ENCODE results near the gene FOXO3.

Gene FOXO3

DNA sequence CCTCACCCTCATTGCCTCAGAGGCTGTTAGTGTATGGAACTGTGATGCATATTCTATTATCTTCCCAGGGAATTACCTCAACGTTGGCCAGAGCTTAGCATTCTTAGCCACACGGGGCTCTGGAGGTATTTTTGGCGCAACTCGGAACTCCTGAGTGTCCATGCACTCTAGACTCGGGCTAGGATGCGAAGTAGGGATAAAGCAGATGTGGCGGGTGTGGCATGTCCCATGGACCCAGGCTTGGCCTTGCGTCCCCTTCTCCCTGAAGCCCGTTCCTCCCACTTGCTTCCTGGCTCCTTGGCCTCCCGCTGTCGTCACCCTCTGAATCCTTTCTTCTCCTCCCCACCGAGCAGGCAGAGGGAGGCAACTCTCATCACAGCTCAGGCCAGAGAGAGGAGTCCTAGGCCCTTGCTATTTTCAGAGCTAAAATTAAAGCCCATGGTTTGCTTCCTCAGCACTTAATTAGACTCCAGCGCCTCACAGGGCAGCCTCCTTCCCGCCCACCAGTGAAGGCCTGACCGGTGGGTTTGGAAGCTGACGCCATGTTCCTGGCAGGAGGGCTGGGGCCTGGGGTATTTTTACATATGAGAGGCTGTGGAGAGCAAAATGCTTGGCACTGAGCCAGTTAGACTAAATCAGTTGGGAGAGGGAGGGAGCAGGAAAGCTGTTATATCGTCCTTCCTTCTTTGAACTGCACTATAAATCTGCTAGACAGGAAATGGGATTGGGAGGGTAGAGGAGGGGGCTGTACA is 138.7 kb downstream of the FOXO3 start:
- Mint-ChIP-seq H3K27ac (peak overlapping the region; percentile 95), H3K9me3 (peaks cover 36% of the 10 kb centered on the region), H3K27me3 (ENCODE audit: low read depth, poor library complexity) (no peaks in the 10 kb centered on the region), H3K4me3 (no peak overlapping the region), H3K36me3 (ENCODE audit: low read depth) (peaks cover 35% of the 10 kb centered on the region), H3K4me1 (peaks cover 17% of the 10 kb centered on the region)
- DNase-seq = no peak
- TF ChIP-seq, protein P1, sequence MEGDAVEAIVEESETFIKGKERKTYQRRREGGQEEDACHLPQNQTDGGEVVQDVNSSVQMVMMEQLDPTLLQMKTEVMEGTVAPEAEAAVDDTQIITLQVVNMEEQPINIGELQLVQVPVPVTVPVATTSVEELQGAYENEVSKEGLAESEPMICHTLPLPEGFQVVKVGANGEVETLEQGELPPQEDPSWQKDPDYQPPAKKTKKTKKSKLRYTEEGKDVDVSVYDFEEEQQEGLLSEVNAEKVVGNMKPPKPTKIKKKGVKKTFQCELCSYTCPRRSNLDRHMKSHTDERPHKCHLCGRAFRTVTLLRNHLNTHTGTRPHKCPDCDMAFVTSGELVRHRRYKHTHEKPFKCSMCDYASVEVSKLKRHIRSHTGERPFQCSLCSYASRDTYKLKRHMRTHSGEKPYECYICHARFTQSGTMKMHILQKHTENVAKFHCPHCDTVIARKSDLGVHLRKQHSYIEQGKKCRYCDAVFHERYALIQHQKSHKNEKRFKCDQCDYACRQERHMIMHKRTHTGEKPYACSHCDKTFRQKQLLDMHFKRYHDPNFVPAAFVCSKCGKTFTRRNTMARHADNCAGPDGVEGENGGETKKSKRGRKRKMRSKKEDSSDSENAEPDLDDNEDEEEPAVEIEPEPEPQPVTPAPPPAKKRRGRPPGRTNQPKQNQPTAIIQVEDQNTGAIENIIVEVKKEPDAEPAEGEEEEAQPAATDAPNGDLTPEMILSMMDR (IDR thresholded peaks at IDR 0.05) = no peak

DNA sequence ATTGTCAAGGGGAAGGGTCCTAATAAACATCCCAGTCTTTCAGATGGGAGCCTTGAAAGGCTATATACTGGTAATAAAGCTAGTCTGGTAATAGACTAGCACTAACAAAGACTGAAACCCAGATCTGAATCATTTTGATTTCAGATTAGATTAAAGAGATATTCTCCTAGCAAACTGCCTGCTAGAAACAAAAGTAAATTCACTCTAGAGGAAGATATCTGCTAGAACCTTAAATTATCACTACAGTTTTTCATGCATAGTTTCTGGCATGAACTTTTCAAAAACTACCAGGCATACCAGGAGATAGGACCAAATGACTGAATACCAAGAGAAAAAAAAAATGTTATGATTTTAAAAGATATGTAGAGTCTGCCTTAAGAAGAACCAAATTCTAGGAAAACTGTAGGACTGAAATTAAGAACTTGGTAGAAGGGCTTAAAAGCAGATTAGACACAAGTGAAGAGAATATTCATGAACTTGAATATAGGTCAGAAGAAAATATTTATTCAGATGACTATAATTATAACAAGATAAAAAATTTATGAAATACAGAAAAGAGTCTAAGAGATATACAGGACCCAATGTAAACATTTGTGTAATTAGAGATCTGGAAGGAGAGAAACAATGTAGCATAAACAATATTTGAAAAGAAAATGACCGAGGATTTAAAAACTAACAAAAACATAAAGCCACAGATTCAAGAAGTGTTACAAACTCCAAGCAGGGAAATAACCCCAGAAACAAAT is 141.6 kb downstream of the FOXO3 start:
- Mint-ChIP-seq H3K9me3 (peaks cover 42% of the 10 kb centered on the region), H3K4me1 (peaks cover 28% of the 10 kb centered on the region), H3K36me3 (ENCODE audit: low read depth) (peaks cover 45% of the 10 kb centered on the region), H3K4me3 (no peak overlapping the region), H3K27me3 (ENCODE audit: low read depth, poor library complexity) (no peaks in the 10 kb centered on the region), H3K27ac (no peak overlapping the region)
- TF ChIP-seq, protein P1 (IDR thresholded peaks at IDR 0.05) = no peak
- no peak for DNase-seq

DNA sequence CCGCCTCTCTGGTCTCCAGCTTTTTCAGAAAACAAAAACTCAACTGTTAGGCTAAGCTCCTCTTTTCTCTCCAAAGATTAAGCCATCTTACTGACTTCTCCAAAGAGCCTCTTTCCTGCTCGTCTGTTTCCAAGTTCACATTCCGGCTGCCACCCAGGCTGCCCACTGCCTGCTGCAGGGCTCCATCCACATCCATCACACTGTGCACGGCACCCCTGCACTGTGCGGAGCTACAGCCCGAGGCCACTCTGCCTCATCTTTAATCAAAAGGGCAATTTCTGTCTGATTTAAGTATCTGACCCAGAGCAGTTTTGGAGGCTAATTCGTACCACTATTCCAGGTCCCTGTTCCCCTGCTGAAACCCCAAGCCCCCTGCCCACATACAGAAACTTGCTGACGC is 145.9 kb downstream of the FOXO3 start:
- Mint-ChIP-seq H3K27ac (no peak overlapping the region), H3K36me3 (ENCODE audit: low read depth) (peaks cover 29% of the 10 kb centered on the region), H3K4me1 (peaks cover 22% of the 10 kb centered on the region), H3K9me3 (peaks cover 26% of the 10 kb centered on the region), H3K4me3 (no peak overlapping the region), H3K27me3 (ENCODE audit: low read depth, poor library complexity) (peaks cover 6% of the 10 kb centered on the region)
- TF ChIP-seq, protein P1 (IDR thresholded peaks at IDR 0.05) = no peak
- no peak for DNase-seq

DNA sequence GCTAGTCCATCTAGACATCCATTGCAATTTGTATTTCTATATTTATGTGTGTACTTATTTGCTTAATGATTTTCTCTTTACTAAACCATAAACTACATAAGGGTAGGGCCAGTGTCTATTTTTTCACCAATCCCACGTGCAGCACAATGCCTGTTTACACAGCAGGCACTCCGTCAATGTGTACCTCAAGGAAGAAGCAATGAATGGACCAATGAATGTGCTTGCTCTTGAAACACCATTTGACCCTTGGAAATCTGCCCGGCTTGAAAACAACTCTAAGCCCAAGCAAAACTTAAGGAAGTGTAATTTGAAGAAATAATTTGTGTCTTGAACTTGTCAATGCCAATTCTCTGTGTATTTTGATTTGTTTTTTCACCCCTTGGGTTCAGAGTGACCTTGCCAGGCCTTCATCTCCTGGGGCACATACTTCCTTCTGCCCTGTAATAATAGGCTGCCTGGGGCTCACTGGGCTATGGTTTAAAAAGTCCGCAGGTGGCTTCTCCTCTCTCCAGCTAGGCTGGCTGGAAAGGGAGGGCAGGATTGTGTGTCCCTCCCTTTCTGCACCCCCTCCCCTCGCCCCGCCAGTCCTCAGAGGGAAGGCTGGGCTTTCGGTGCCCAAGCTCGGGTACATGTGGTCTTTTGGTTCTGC is 146.7 kb downstream of the FOXO3 start:
- Mint-ChIP-seq H3K4me3 (no peak overlapping the region), H3K9me3 (peaks cover 18% of the 10 kb centered on the region), H3K4me1 (peaks cover 22% of the 10 kb centered on the region), H3K27me3 (ENCODE audit: low read depth, poor library complexity) (peaks cover 6% of the 10 kb centered on the region), H3K36me3 (ENCODE audit: low read depth) (peaks cover 21% of the 10 kb centered on the region), H3K27ac (no peak overlapping the region)
- TF ChIP-seq, protein P1 (IDR thresholded peaks at IDR 0.05) = no peak
- no peak for DNase-seq

DNA sequence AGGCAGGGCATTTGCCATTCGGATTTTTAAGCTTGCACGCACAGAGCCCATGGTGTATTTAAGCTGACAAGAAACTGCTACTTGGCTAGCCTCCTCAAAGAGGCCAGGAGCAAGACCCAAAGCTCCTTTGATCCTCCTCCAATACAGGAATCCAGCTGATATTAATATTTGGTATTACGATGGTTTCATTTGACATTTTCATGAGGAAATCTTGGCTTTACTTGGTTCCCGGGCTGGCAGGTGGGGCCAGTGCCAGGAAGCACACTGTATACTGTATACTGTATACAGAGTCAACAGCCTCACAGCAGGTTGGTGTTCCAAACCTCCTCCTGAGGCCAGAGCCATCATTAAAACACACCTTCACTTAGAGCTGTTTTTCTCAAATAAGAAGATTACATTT is 149.3 kb downstream of the FOXO3 start:
- H3K9me3 Mint-ChIP-seq = peaks cover 2% of the 10 kb centered on the region
- TF ChIP-seq, protein P1 (IDR thresholded peaks at IDR 0.05) = no peak
- H3K27me3 Mint-ChIP-seq (ENCODE audit: low read depth, poor library complexity) = peaks cover 16% of the 10 kb centered on the region
- no peak for DNase-seq
- peaks cover 32% of the 10 kb centered on the region for H3K4me1 Mint-ChIP-seq
- H3K36me3 Mint-ChIP-seq (ENCODE audit: low read depth) = peaks cover 8% of the 10 kb centered on the region
- no peak overlapping the region for H3K27ac Mint-ChIP-seq
- no peak overlapping the region for H3K4me3 Mint-ChIP-seq

Measured in nephron progenitor cell (in vitro differentiated cells).